ENCODE results near the gene CCDC188. TPM values are rescaled to one million over a fixed set of nuclear protein-coding genes. Genes with fewer than 3 reads are reported as not detected.

CCDC188 gene
- total and polyA plus RNA-seq, 2 of the 13 experiments (the other 11 are each of a cell fraction or from before 2014, with no cell fraction given), result not detected

GRCh38 chr22:20116951-20117632, 33.8 kb downstream of the CCDC188 start, which contains the start of gene TRMT2A (continued):
- peak; percentile 93 for TF ChIP-seq ZNF501 (CRISPR knock-in tag; IDR thresholded peaks at IDR 0.05)
- peak; percentile 56; the same call in 1 of the 2 replicates for TF ChIP-seq NCOR1 (IDR thresholded peaks at IDR 0.05; ENCODE audit: borderline replicate concordance, low read length)
- peak; percentile 70 for TF ChIP-seq ARID5B (CRISPR knock-in tag; IDR thresholded peaks at IDR 0.05)
- TF ChIP-seq HBP1 (CRISPR knock-in tag; IDR thresholded peaks at IDR 0.05; ENCODE audit: low read depth), result peak; percentile 56; the same call in 1 of the 2 replicates
- TF ChIP-seq SRSF1 (optimal IDR thresholded peaks at IDR 0.05; ENCODE audit: low read depth, low read length), result no peak
- TF ChIP-seq ZNF879 (CRISPR knock-in tag; IDR thresholded peaks at IDR 0.05), result no peak
- peak; percentile 92 for TF ChIP-seq ZHX2 (IDR thresholded peaks at IDR 0.05; ENCODE audit: low read depth)
- TF ChIP-seq ZHX2 (CRISPR knock-in tag; IDR thresholded peaks at IDR 0.05; ENCODE audit: borderline replicate concordance), result no peak
- TF ChIP-seq ASH2L (IDR thresholded peaks at IDR 0.05; ENCODE audit: insufficient read length, low read depth, low read length), result peak; percentile 52
- no peak for TF ChIP-seq ZBTB39 (CRISPR knock-in tag; IDR thresholded peaks at IDR 0.05)
- TF ChIP-seq KMT2B (CRISPR knock-in tag; IDR thresholded peaks at IDR 0.05), result peak; percentile 58; the same call in 1 of the 2 replicates
- peak; percentile 86 for TF ChIP-seq IKZF5 (CRISPR knock-in tag; IDR thresholded peaks at IDR 0.05)
- TF ChIP-seq NR2C2 (CRISPR knock-in tag; IDR thresholded peaks at IDR 0.05; ENCODE audit: borderline replicate concordance), result peak; percentile 99
- no peak for TF ChIP-seq ZNF33B (CRISPR knock-in tag; IDR thresholded peaks at IDR 0.05)
